NCI-H748 treated with DMSO at 0.1 percent for 48 hours (cell line): ENCODE measurements around the gene GADL1.

Experiments
- DNase-seq: peaks from one replicate; lab custom pipeline; 2025; lab: John Stamatoyannopoulos, UW

GADL1 gene

DNA sequence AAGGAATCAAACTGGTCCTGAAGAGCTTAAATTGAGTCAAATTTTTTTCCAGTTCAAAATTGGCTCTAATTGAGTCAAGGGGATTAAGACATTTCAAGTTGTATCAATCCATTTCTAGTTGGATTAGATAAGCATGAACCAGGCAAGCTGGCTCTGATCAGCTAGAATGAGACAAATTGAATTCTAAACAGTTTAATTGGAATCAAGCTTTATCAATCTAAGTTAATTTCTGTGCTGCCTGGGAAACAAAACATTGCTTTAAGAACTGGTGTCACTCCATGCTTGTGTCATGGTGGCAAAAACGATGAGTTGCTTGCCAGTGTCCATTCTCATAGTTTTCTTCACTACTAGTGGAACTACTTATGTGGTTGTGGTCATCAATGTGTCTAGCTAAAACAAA is 171.2 kb downstream of the GADL1 start:
- DNase-seq: no peak

GRCh38 chr3:30721314-30721634 is 173.2 kb downstream of the GADL1 start:
- no peak for DNase-seq

DNA sequence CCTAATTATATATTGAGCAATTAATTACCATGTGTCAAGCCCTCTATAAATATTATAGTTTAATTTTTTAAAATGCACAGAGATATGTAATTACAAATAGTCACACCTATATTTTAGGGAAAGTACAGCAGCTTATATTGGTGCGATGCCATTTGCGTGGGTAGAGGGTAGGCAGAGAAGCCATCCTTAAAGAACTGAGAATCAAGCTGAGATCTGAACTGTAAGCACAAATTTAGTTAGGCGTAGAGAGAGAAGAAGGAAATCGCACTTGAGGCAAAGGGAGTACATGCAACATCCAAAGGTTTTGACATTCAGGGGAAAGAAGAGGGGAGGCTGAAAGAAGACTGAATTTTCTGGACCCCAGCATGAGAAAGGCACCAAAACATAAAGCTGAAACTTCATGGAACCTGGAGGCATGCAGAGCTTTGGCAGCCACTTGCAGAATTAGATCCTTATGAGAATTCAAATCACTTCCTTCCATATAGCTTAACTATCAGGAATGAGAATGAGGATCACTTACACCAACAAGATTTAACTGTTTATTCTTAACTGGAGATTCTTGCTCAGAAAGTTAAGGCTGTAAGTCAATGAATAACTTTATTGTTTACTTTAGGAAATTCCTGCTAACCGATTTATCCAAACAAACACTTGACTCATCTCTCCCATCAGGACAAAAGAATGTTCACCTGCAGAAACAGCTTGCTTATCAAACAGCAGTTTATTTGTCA is 173.7 kb downstream of the GADL1 start:
- no peak for DNase-seq

- DNase-seq: no peak
These were observed 174.9 kb downstream of the GADL1 start for GRCh38 chr3:30719536-30719935.

- DNase-seq: no peak
These were observed 180.5 kb downstream of the GADL1 start for GRCh38 chr3:30713885-30714503.

DNA sequence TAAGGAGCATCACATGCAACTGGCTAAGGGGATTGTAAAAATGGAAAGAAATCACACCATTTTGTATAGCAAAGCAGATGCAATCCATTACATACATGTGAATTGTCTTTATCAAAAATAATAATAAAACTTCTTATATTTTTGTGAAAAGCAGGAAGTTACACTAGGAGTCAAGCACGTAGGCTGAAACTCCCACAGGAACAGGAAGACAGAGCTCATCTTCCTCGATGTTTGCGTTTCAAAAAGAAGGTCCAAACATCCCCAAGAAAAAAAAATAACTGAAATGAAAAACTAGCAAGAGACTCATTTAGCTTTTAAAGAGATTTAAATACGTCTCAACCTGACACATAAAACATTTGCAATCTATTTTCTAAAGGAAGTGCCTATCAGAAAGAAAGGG is 181.5 kb downstream of the GADL1 start:
- no peak for DNase-seq

DNA sequence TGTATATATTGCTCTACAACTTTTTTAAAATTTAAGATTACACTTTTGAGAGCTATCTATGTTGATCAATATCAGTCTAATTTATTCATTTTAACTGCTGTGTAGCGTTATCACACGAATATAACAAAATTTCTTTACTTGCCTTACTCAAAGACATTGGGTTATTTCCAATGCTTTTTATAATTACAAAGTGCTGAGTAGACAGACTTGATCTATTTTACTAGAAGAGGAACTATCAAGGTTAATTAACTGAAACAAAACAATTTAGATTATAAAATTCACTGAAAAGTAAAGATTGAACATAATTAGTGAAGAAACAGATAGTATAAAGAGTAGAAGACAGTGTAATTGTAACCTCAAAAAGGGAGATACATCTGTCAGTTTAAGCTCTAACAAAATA is 182.6 kb downstream of the GADL1 start:
- DNase-seq: no peak

GRCh38 chr3:30711151-30711550 is 183.3 kb downstream of the GADL1 start:
- no peak for DNase-seq

DNA sequence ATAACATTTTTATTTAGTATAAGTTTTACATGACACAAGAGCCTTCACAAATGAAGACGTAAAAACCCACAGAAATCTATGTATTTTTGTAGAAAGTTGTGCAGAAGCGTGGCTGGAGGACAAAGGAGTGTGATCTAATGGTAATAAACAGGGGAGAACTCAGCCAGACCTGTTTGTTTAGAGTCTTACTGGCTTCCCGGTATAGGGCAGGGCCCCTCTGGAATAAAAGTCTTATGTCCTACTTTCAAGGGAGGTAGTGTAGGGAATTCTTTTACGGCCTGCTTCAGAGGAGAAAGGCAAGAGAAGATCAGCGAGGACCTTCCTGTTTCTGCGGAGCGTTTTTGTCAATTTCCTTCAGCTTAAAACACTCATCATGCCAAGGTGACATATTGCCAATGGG is 184.4 kb downstream of the GADL1 start:
- DNase-seq: no peak

DNA sequence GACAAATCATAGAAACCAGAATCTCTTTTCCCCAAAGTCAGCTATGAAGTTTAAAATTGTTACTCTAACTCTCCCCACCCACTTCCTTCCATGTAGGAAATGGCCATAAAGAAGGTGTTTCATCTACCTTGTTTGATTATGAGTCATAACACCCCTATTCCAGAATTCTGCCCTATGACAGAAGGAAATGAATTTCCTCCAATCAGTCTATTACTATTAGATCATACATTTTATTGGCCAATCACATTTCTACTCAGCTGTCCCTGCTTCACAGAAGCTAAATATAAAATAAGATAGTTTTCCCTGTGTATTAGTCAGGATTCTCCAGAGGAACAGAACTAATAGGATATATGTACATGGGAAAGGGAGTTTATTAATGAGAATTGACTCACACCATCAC is 186.0 kb downstream of the GADL1 start:
- DNase-seq: no peak

GRCh38 chr3:30707825-30708224 is 186.6 kb downstream of the GADL1 start:
- no peak for DNase-seq

- no peak for DNase-seq
These were observed 189.2 kb downstream of the GADL1 start for GRCh38 chr3:30704931-30705890.

- no peak for DNase-seq
These were observed 191.5 kb downstream of the GADL1 start for GRCh38 chr3:30702828-30703397.

DNA sequence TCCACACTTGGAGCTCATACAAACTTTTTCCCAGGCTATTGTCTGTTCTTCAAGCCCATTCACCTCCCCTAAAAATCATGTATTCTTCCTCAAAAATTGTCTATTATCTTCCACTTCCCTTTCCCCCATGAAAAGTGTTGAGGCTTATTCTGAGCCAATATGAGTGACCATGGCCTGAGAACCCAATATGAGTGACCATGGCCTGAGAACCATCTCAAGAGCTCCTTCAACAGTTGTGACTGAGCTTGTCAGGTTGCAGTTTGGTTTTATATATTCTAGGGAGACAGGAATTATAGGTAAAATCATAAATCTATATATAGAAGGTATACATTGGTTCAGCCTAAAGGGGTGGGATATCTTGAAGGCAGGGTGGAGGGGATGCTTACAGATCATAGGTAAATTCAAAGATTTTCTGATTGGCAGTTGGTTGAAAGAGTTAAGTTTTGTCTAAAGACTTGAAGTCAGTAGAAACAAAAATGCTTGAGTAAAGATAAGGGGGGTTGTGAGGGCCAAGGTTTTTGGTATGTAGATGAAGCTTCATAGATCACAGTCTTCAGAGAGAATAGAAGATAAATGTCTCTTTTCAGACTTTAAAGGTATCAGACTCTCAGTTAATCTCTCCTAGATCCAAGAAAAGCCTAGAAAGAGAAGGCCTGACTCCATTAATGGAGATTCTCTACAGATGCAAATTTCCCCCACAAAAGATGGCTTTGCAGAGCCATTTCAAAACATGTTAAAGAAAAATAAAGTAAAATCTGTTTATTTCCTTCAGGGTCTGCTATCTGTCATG is 192.2 kb downstream of the GADL1 start:
- DNase-seq: no peak

- DNase-seq: no peak
These were observed 193.6 kb downstream of the GADL1 start for GRCh38 chr3:30700702-30701321.

GRCh38 chr3:30699927-30700326 is 194.5 kb downstream of the GADL1 start:
- DNase-seq: no peak

DNA sequence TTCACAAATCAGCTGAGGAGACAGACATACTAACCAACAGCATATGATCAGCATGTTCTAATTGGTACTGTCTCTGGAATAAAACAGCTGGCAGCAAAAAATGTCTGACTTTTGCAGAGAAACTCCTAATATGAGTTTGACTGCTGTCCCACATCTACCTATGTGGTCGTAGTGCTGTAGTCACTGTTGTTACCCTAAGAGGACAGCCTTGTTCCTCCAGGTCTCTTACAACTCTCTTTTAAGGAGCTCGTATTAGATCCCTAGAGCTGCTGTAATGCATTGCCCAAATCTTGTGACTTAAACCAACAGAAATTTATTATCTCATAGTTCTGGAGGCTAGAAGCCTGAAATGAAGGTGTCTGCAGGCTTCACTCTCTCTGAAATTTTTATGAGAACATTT is 195.9 kb downstream of the GADL1 start:
- no peak for DNase-seq

DNA sequence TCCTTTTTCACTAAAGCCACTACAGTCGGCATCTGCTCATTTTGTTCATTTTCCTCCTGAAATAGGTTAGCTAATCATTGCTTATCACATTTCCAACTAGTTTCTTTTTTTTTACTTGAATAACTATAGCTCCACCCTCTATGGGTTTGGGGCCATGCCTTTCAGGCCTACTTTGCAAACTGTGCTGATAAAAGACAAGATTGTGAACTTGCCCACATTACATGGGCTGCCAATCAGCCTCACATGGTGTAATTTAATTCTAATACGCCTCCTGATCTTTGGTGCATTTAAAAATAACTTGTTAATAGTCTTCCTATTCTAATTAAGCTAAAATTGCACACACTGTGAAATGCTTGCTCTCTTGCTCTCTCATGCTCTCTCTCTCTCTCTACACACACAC is 197.6 kb downstream of the GADL1 start:
- no peak for DNase-seq

DNA sequence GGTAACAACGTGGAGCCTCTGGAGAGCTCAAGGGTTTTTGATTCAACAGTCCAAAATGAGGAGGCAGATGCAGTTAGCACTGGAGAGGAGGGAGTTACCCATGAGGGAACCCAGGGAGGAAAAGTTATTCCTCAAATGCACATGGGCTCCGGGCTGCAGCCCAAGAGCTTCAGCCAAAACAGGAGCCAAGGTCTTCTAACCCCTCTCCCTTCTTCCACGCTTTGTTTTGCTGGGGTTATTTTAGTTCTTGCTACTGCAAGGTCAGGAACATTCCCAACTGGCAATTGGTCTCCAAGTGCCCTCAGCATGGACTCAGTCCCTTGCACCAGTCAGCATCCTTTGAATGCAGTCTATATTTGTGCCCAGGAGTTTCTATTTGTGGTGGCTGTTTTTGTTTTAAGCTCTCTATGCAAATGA is 198.1 kb downstream of the GADL1 start:
- DNase-seq: no peak

DNA sequence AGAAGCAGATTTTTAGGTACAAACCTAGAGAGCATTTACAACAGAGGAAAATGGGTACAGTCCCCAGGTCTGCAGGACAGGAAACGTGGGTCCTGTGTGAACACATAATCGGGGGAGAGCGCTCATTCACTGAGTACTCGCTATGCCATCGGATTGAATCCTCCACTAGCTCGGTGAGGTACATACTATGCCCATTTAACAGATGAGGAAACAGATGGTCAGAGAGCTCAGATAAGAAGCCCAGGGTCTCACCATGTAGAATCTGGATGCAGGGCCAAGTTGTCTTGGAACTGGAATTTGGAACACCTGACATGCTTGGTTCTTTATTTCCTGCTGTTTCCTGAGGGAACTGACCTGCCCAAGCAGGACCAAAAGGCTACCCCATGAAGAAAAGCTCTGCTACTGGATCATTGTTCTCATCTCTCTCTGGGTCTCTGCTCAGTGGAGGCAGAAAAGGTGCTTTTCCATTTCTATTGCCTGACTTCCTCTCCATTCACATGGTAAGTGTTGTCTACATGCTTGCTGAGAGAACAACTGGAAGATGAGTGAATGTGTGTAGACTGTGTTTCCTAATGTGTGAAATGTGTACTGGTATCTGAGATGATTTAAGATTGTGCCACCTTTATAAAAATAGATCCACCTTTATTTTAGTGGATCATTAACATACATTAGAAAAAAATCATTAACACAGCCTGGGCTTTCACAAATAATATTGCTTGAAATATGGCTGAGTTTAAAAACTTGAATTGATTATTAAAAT is 199.0 kb downstream of the GADL1 start:
- no peak for DNase-seq

DNA sequence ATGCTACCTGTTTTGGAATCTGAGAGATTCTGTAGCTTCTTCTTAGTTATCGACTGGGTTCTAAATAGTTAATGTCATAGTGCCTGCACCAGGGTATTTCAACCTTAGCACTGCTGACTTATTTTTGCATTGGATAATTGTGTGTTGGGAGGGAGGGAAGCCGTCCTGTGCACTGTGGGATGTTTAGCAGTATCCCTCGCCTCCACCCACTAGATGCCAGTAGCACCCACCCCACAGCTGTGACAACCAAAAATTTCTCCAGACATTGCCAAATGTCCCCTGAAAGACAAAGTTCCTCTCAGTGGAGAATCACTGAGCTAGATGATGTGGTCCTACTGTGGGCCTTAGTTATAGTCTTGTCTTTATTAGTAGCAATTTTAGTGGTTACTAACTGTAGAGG is 199.8 kb downstream of the GADL1 start:
- DNase-seq: no peak
